Measurements from ENCODE around the gene RP9. TPM values are rescaled to one million over a fixed set of nuclear protein-coding genes. Genes with fewer than 3 reads are reported as not detected.

RP9 gene
- total and polyA plus RNA-seq, 2 of the 13 experiments (the other 11 are each of a cell fraction or from before 2014, with no cell fraction given), result 14.2 to 18.6 TPM

DNA sequence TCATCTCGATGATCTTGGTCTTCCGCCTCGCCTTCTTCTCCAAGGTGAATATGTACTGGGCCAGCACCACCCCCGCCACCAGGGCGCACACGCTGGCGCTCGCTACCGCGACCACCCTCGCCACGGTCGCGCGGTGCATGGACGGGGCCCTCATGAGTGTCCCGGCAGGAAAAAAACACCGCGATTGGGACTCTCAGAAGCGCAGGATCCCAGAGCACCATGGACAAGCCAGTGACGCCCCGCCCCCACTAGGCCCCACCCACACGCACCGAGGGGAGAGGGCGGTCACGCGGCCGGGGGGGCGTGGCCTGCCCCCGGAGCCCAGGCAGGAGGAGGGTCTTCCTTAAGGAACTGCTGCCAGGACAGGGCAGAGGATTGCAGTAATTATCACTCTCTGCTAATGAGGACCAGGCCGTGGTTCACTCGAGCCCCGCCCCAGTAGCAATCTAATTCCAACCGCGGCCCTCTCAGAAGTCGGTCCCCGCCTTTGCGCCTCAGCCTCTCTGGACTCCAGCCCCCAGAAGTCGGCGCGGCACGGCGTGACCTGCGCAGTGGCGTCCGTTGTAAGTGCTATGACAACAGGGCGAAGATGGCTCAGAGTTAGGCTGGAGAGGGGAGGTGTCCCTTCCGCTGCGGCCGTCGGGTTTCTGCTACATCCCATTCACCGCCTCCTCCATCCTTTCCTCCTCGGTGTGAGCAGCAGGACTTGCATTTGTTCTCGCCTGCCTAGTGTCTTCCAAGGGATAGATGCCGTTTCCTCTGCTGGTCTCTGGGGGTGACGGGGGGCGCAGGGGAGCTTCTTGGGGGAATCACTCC is 20.0 kb upstream of the RP9 start, which contains the start of gene BBS9 (continued):
- TF ChIP-seq ZNF281 (CRISPR knock-in tag; IDR thresholded peaks at IDR 0.05; ENCODE audit: borderline replicate concordance) (peak; percentile 47; the same call in 1 of the 2 replicates), RXRB (CRISPR knock-in tag; IDR thresholded peaks at IDR 0.05; ENCODE audit: borderline replicate concordance) (0 out of 2 replicates have a peak, but pooled peaks have one; percentile 14), HOXD1 (CRISPR knock-in tag; IDR thresholded peaks at IDR 0.05) (peak; percentile 42; the same call in 1 of the 2 replicates), SNAPC2 (CRISPR knock-in tag; IDR thresholded peaks at IDR 0.05) (0 out of 2 replicates have a peak, but pooled peaks have one; percentile 62), ZBTB7B (CRISPR knock-in tag; IDR thresholded peaks at IDR 0.05) (0 out of 2 replicates have a peak, but pooled peaks have one; percentile 54), KAT8 (CRISPR knock-in tag; IDR thresholded peaks at IDR 0.05) (peak; percentile 54; the same call in 1 of the 2 replicates), ZNF746 (CRISPR knock-in tag; IDR thresholded peaks at IDR 0.05) (no peak), CBFB (CRISPR knock-in tag; IDR thresholded peaks at IDR 0.05) (no peak), ATF7-NPFF (CRISPR knock-in tag; IDR thresholded peaks at IDR 0.05; ENCODE audit: low read depth) (no peak), CHD4 (IDR thresholded peaks at IDR 0.05; ENCODE audit: borderline replicate concordance, low read length) (no peak), SALL2 (CRISPR knock-in tag; IDR thresholded peaks at IDR 0.05) (peak; percentile 73; the same call in 1 of the 2 replicates), ZKSCAN5 (CRISPR knock-in tag; IDR thresholded peaks at IDR 0.05) (no peak), ZBTB40 (IDR thresholded peaks at IDR 0.05) (no peak), ZBTB40 (CRISPR knock-in tag; IDR thresholded peaks at IDR 0.05) (peak; percentile 54; the same call in 1 of the 2 replicates), ZMAT3 (CRISPR knock-in tag; conservative IDR thresholded peaks at IDR 0.05) (0 out of 2 replicates have a peak, but pooled peaks have one; percentile 25), ZIK1 (CRISPR knock-in tag; IDR thresholded peaks at IDR 0.05; ENCODE audit: borderline replicate concordance, low read depth) (peak; percentile 39; the same call in 1 of the 2 replicates)
